ENCODE measurements around the gene CRHBP. TPM values are rescaled to one million over a fixed set of nuclear protein-coding genes. Genes with fewer than 3 reads are reported as not detected.

CRHBP gene
- total RNA-seq, 1 experiment from 2014 or later = not detected

DNA sequence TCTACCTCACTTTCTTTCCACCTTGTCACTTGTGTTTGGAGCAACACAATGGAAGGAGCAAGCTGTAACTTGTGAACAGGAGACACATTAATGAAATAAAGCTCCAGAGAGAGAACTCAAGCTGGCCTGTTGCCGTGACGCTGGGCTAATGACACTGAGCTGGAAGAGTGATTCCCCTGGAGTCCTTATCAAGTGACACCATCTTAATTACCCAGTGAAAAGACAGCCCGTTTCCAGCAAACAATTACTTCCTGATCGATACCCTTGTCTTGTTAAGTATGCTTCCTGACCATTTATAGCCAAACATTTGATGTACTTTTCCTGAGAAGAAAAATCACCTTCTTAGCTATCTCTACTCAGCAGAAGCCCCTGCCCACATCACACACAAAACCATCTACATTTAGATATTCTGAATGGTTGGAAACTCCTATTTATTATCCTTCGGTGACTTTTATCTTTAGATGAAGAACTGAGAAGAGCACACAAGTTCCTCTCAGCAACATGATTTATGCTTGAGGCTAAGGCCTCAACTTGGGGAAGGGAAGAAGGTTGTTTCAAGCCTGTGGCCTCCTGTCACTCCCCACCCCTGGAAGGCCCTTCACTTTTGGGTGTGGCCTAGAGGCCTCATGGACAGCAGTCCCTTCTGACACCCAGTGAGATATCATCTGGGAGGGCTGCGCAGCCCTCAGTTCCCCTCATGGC, 34.1 kb downstream of the CRHBP start:
- TF ChIP-seq, protein P1, sequence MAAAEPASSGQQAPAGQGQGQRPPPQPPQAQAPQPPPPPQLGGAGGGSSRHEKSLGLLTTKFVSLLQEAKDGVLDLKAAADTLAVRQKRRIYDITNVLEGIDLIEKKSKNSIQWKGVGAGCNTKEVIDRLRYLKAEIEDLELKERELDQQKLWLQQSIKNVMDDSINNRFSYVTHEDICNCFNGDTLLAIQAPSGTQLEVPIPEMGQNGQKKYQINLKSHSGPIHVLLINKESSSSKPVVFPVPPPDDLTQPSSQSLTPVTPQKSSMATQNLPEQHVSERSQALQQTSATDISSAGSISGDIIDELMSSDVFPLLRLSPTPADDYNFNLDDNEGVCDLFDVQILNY (CRISPR knock-in tag; IDR thresholded peaks at IDR 0.05) = no peak
- TF ChIP-seq IRF2 (CRISPR knock-in tag; IDR thresholded peaks at IDR 0.05; ENCODE audit: borderline replicate concordance, low read depth) (no peak), SOX15 (CRISPR knock-in tag; IDR thresholded peaks at IDR 0.05) (no peak), ZNF423 (CRISPR knock-in tag; IDR thresholded peaks at IDR 0.05) (no peak), FOXK1 (CRISPR knock-in tag; IDR thresholded peaks at IDR 0.05) (no peak), JUN (CRISPR knock-in tag; IDR thresholded peaks at IDR 0.05) (no peak), ETV6 (CRISPR knock-in tag; IDR thresholded peaks at IDR 0.05) (no peak), CREM (CRISPR knock-in tag; IDR thresholded peaks at IDR 0.05) (no peak), NR1H2 (CRISPR knock-in tag; IDR thresholded peaks at IDR 0.05) (no peak), NR2C2 (CRISPR knock-in tag; IDR thresholded peaks at IDR 0.05) (no peak), ELF4 (CRISPR knock-in tag; IDR thresholded peaks at IDR 0.05; ENCODE audit: low read depth) (no peak), JAZF1 (CRISPR knock-in tag; IDR thresholded peaks at IDR 0.05) (no peak)
- TF ChIP-seq, protein P2, sequence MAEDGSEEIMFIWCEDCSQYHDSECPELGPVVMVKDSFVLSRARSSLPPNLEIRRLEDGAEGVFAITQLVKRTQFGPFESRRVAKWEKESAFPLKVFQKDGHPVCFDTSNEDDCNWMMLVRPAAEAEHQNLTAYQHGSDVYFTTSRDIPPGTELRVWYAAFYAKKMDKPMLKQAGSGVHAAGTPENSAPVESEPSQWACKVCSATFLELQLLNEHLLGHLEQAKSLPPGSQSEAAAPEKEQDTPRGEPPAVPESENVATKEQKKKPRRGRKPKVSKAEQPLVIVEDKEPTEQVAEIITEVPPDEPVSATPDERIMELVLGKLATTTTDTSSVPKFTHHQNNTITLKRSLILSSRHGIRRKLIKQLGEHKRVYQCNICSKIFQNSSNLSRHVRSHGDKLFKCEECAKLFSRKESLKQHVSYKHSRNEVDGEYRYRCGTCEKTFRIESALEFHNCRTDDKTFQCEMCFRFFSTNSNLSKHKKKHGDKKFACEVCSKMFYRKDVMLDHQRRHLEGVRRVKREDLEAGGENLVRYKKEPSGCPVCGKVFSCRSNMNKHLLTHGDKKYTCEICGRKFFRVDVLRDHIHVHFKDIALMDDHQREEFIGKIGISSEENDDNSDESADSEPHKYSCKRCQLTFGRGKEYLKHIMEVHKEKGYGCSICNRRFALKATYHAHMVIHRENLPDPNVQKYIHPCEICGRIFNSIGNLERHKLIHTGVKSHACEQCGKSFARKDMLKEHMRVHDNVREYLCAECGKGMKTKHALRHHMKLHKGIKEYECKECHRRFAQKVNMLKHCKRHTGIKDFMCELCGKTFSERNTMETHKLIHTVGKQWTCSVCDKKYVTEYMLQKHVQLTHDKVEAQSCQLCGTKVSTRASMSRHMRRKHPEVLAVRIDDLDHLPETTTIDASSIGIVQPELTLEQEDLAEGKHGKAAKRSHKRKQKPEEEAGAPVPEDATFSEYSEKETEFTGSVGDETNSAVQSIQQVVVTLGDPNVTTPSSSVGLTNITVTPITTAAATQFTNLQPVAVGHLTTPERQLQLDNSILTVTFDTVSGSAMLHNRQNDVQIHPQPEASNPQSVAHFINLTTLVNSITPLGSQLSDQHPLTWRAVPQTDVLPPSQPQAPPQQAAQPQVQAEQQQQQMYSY (CRISPR knock-in tag; IDR thresholded peaks at IDR 0.05) = no peak
- TF ChIP-seq, protein P3, sequence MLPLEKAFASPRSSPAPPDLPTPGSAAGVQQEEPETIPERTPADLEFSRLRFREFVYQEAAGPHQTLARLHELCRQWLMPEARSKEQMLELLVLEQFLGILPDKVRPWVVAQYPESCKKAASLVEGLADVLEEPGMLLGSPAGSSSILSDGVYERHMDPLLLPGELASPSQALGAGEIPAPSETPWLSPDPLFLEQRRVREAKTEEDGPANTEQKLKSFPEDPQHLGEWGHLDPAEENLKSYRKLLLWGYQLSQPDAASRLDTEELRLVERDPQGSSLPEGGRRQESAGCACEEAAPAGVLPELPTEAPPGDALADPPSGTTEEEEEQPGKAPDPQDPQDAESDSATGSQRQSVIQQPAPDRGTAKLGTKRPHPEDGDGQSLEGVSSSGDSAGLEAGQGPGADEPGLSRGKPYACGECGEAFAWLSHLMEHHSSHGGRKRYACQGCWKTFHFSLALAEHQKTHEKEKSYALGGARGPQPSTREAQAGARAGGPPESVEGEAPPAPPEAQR (CRISPR knock-in tag; IDR thresholded peaks at IDR 0.05) = no peak
- TF ChIP-seq, protein P4, sequence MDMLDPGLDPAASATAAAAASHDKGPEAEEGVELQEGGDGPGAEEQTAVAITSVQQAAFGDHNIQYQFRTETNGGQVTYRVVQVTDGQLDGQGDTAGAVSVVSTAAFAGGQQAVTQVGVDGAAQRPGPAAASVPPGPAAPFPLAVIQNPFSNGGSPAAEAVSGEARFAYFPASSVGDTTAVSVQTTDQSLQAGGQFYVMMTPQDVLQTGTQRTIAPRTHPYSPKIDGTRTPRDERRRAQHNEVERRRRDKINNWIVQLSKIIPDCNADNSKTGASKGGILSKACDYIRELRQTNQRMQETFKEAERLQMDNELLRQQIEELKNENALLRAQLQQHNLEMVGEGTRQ (CRISPR knock-in tag; IDR thresholded peaks at IDR 0.05) = no peak
- TF ChIP-seq, protein P5, sequence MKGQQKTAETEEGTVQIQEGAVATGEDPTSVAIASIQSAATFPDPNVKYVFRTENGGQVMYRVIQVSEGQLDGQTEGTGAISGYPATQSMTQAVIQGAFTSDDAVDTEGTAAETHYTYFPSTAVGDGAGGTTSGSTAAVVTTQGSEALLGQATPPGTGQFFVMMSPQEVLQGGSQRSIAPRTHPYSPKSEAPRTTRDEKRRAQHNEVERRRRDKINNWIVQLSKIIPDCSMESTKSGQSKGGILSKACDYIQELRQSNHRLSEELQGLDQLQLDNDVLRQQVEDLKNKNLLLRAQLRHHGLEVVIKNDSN (CRISPR knock-in tag; IDR thresholded peaks at IDR 0.05) = no peak
- POLR2A ChIA-PET = no interaction called here

DNA sequence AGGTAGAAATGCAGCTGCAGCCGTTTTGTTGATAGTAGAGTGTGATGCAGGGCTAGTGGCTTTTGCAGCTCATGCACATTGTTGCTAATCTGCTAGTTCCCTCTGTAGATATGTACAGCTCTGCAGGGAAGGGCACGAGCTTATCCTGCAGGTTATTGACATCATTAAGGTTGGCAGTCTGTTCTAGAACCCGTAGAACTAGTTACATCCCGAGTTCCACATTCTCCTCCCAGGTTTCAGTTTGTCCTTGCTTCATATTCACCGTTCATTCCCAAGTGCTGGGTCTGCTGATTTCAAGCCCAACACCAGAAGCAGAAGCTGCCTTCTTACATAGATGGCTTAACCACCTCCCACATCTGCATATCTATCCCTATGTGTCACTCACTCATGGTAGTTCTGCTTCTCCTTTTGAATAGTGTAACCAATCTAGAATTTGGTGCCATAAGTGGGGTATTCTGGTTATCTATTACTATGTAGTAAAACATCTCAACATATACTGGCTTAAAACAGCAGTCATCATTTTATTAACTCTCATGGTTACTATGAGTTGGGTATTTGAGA, 38.1 kb downstream of the CRHBP start:
- H3K9me3 Mint-ChIP-seq = peaks cover 3% of the 10 kb centered on the region; the same call in 1 of the 2 replicates
- no peak for DNase-seq (ENCODE audit: low spot score)
- no peaks in the 10 kb centered on the region for H3K4me1 Mint-ChIP-seq
- no peaks in the 10 kb centered on the region for H3K36me3 Mint-ChIP-seq
- H3K4me3 Mint-ChIP-seq = no peak overlapping the region
- no peak overlapping the region for H3K27ac Mint-ChIP-seq
- ChIA-PET POLR2A (no interaction called here), CTCF (no interaction called here)
- ATAC-seq = no peak
- no peaks in the 10 kb centered on the region for H3K27me3 Mint-ChIP-seq (ENCODE audit: low read depth)
- no peak for TF ChIP-seq ZNF671 (CRISPR knock-in tag; IDR thresholded peaks at IDR 0.05)
- no peak for TF ChIP-seq SOX15 (CRISPR knock-in tag; IDR thresholded peaks at IDR 0.05)
- TF ChIP-seq, protein P6, sequence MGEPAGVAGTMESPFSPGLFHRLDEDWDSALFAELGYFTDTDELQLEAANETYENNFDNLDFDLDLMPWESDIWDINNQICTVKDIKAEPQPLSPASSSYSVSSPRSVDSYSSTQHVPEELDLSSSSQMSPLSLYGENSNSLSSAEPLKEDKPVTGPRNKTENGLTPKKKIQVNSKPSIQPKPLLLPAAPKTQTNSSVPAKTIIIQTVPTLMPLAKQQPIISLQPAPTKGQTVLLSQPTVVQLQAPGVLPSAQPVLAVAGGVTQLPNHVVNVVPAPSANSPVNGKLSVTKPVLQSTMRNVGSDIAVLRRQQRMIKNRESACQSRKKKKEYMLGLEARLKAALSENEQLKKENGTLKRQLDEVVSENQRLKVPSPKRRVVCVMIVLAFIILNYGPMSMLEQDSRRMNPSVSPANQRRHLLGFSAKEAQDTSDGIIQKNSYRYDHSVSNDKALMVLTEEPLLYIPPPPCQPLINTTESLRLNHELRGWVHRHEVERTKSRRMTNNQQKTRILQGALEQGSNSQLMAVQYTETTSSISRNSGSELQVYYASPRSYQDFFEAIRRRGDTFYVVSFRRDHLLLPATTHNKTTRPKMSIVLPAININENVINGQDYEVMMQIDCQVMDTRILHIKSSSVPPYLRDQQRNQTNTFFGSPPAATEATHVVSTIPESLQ (CRISPR knock-in tag; IDR thresholded peaks at IDR 0.05) = no peak
- TF ChIP-seq TP53 (CRISPR knock-in tag; IDR thresholded peaks at IDR 0.05) = no peak
- TF ChIP-seq, protein P7, sequence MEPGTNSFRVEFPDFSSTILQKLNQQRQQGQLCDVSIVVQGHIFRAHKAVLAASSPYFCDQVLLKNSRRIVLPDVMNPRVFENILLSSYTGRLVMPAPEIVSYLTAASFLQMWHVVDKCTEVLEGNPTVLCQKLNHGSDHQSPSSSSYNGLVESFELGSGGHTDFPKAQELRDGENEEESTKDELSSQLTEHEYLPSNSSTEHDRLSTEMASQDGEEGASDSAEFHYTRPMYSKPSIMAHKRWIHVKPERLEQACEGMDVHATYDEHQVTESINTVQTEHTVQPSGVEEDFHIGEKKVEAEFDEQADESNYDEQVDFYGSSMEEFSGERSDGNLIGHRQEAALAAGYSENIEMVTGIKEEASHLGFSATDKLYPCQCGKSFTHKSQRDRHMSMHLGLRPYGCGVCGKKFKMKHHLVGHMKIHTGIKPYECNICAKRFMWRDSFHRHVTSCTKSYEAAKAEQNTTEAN (CRISPR knock-in tag; IDR thresholded peaks at IDR 0.05) = no peak
- TF ChIP-seq GRHL2 (CRISPR knock-in tag; IDR thresholded peaks at IDR 0.05; ENCODE audit: insufficient replicate concordance, severe bottlenecking) = no peak
- TF ChIP-seq, protein P8, sequence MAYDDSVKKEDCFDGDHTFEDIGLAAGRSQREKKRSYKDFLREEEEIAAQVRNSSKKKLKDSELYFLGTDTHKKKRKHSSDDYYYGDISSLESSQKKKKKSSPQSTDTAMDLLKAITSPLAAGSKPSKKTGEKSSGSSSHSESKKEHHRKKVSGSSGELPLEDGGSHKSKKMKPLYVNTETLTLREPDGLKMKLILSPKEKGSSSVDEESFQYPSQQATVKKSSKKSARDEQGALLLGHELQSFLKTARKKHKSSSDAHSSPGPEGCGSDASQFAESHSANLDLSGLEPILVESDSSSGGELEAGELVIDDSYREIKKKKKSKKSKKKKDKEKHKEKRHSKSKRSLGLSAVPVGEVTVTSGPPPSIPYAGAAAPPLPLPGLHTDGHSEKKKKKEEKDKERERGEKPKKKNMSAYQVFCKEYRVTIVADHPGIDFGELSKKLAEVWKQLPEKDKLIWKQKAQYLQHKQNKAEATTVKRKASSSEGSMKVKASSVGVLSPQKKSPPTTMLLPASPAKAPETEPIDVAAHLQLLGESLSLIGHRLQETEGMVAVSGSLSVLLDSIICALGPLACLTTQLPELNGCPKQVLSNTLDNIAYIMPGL (CRISPR knock-in tag; IDR thresholded peaks at IDR 0.05) = no peak
- no peak for TF ChIP-seq GABPB1 (CRISPR knock-in tag; IDR thresholded peaks at IDR 0.05)

More for the DNA sequence above, 34.1 kb downstream of the CRHBP start:
- no peak for DNase-seq (ENCODE audit: low spot score)
- ATAC-seq = no peak
- H3K9me3 Mint-ChIP-seq = peaks cover 5% of the 10 kb centered on the region; the same call in 1 of the 2 replicates
- H3K27me3 Mint-ChIP-seq (ENCODE audit: low read depth) = no peaks in the 10 kb centered on the region
- H3K36me3 Mint-ChIP-seq = no peaks in the 10 kb centered on the region
- no peak overlapping the region for H3K27ac Mint-ChIP-seq
- no peaks in the 10 kb centered on the region for H3K4me1 Mint-ChIP-seq
- no peak overlapping the region for H3K4me3 Mint-ChIP-seq
- CTCF ChIA-PET = no interaction called here
